ENCODE results near the gene CCSER1.
A peak's percentile ranks its signal among the peaks of the same experiment; 100 is the strongest.

DNA sequence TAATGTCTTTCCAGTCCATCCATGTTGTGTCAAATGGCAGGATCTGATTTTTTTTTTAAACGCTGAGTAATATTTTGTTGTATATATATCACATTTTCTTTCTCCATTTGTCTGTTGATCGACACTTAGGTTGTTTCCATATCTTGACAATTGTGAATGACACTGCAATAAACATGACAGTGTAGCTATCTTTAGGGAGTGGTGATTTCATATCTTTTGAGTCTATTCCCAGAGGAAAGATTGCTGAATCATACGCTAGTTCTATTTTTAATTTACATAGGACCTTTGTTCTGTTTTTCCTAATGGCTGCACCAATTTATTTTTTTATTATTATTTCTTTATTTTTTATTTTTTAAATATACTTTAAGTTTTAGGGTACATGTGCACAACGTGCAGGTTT, 470.7 kb downstream of the CCSER1 start:
- TF ChIP-seq, protein P1, sequence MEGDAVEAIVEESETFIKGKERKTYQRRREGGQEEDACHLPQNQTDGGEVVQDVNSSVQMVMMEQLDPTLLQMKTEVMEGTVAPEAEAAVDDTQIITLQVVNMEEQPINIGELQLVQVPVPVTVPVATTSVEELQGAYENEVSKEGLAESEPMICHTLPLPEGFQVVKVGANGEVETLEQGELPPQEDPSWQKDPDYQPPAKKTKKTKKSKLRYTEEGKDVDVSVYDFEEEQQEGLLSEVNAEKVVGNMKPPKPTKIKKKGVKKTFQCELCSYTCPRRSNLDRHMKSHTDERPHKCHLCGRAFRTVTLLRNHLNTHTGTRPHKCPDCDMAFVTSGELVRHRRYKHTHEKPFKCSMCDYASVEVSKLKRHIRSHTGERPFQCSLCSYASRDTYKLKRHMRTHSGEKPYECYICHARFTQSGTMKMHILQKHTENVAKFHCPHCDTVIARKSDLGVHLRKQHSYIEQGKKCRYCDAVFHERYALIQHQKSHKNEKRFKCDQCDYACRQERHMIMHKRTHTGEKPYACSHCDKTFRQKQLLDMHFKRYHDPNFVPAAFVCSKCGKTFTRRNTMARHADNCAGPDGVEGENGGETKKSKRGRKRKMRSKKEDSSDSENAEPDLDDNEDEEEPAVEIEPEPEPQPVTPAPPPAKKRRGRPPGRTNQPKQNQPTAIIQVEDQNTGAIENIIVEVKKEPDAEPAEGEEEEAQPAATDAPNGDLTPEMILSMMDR (IDR thresholded peaks at IDR 0.05; ENCODE audit: poor library complexity, severe bottlenecking) = no peak
- TF ChIP-seq POLR2AphosphoS5 (IDR thresholded peaks at IDR 0.05) = peak; percentile 15

Data from neural cell (in vitro differentiated cells).